ENCODE results near the gene IGF2R.

DNA sequence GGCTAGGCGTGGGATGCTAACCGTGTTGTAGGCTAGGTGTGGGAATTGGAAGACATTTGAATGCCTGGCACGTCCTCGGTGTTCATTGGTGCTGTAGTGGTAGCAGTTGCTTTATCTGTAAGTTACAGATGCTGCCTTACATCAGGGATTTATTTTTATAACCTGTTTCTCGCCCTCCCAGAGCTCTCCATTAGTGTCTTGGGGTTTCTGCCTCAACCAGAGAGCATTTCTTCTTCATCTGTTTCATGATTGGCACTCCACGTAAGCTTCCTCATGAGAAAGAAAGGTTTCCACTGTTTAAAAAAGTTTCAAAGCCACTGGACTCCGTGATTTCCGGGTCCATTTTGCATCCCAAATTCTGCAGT is 9.0 kb downstream of the IGF2R start:
- TF ChIP-seq, protein P1, sequence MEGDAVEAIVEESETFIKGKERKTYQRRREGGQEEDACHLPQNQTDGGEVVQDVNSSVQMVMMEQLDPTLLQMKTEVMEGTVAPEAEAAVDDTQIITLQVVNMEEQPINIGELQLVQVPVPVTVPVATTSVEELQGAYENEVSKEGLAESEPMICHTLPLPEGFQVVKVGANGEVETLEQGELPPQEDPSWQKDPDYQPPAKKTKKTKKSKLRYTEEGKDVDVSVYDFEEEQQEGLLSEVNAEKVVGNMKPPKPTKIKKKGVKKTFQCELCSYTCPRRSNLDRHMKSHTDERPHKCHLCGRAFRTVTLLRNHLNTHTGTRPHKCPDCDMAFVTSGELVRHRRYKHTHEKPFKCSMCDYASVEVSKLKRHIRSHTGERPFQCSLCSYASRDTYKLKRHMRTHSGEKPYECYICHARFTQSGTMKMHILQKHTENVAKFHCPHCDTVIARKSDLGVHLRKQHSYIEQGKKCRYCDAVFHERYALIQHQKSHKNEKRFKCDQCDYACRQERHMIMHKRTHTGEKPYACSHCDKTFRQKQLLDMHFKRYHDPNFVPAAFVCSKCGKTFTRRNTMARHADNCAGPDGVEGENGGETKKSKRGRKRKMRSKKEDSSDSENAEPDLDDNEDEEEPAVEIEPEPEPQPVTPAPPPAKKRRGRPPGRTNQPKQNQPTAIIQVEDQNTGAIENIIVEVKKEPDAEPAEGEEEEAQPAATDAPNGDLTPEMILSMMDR (IDR thresholded peaks at IDR 0.05), result no peak
- TF ChIP-seq POLR2A (IDR thresholded peaks at IDR 0.05), result no peak
